Upper lobe of left lung (tissue), 6 donors: ENCODE measurements around the gene CDC14A. TPM values are rescaled to one million over a fixed set of nuclear protein-coding genes. Genes with fewer than 3 reads are reported as not detected.
A peak's percentile ranks its signal among the peaks of the same experiment; 100 is the strongest.
"Not testable (repeated sequence)": the region's sequence is repeated elsewhere in the genome, so short reads cannot be mapped to it uniquely, and the experiment has no call there.

Experiments
- ATAC-seq, 2 donors: fragments of 200-7000 bp; cut with Tn5 transposase; one replicate each; pipeline ENCODE4 v1.9.1; 2022; ENCODE audit warnings: mild to moderate bottlenecking in 2 of 2, moderate library complexity in 2 of 2; ENCODE audit not compliant: low FRiP score in 2 of 2
- DNase-seq, 2 donors: peaks; one replicate each; pipeline ENCODE4 v3.0.0-alpha.2; 2019 to 2020
- H3K27ac ChIP-seq, 4 donors: fragments of 200-600 bp; sonication (generic); one replicate each; pipeline ENCODE4 v1.5.1; 2016 to 2019
- H3K27me3 ChIP-seq, 4 donors: fragments of 200-600 bp; sonication (generic); one replicate each; pipeline ENCODE4 v1.5.1; 2017 to 2019
- H3K36me3 ChIP-seq, 4 donors: fragments of 200-600 bp; sonication (generic); one replicate each; pipeline ENCODE4 v1.5.1; 2016 to 2019
- H3K4me1 ChIP-seq, 4 donors: fragments of 200-600 bp; sonication (generic); one replicate each; pipeline ENCODE4 v1.5.1; 2018 to 2019
- H3K4me3 ChIP-seq, 4 donors: fragments of 200-600 bp; sonication (generic); one replicate each; pipeline ENCODE4 v1.5.1; 2017 to 2019; ENCODE audit warnings: mild to moderate bottlenecking in 2 of 4, moderate library complexity in 1 of 4
- H3K9me3 ChIP-seq, 4 donors: fragments of 200-600 bp; sonication (generic); one replicate each; pipeline ENCODE4 v1.5.1; 2018 to 2019
- EP300 ChIP-seq, 4 donors: sonication (generic); formaldehyde crosslinking; IDR thresholded peaks; one replicate each; pipeline ENCODE4 v1.5.1; 2017; ENCODE audit warnings: antibody characterized with exemption in 4 of 4, control low read depth in 2 of 4
- POLR2A ChIP-seq, 4 donors: fragments of 450-650 bp; IDR thresholded peaks; one replicate each; pipeline ENCODE4 v1.5.1; 2016 to 2017; ENCODE audit warnings: antibody characterized with exemption in 4 of 4, mild to moderate bottlenecking in 2 of 4
- POLR2AphosphoS5 ChIP-seq, 2 donors: sonication (generic); formaldehyde crosslinking; IDR thresholded peaks; one replicate each; pipeline ENCODE4 v1.5.1; 2017; ENCODE audit warnings: antibody characterized with exemption in 2 of 2
- WGBS, 2 donors: methylation state at CpG; one replicate each; pipeline ENCODE4 v1.1.5; 2017 to 2018; 5-methylcytosine and 5-hydroxymethylcytosine counted together
- total RNA-seq, 6 donors: library from RNA; depleted of rRNA in 4 of 6; stranded (reverse); fragments of >200 nt in 4 of 6; gene quantifications; one replicate each; pipeline versions ENCODE4 v1.1.0 to v1.2.1, GENCODE V29; 2016 to 2021
- TF ChIP-seq, protein P1 (sequence below), 6 experiments: fragments of 450-650 bp in 4 of 6; fragments of 200-600 bp in 2 of 6; sonication (generic) in 2 of 6; IDR thresholded peaks; one replicate each; pipeline ENCODE4 v1.5.1; 2016 to 2019; ENCODE audit warnings: antibody characterized with exemption in 6 of 6
- donor health status: DM: no; HTN: no; CAD: no; lungs with moderate emphysema.
- donor health status: DM: no; HTN: yes; CAD: no; lungs with severe emphysema.

The CDC14A gene
- total RNA-seq, 6 donors from 2014 or later, result 9.6 to 56.6 (median 22.1) TPM

- no peak overlapping the region for H3K4me3 ChIP-seq
- H3K27me3 ChIP-seq, result no peaks in the 10 kb centered on the region
- H3K4me1 ChIP-seq, result no peaks in the 10 kb centered on the region
- no peaks in the 10 kb centered on the region for H3K9me3 ChIP-seq
- H3K27ac ChIP-seq, result no peak overlapping the region
- DNase-seq, result no peak
- 87 to 91% methylated on average over 7 of the region's 7 CpGs for WGBS, 2 donors
- no peaks in the 10 kb centered on the region for H3K36me3 ChIP-seq
- TF ChIP-seq EP300 (IDR thresholded peaks at IDR 0.05), result no peak
- no peak for TF ChIP-seq POLR2A (IDR thresholded peaks at IDR 0.05)
- TF ChIP-seq POLR2AphosphoS5 (IDR thresholded peaks at IDR 0.05), result no peak
- TF ChIP-seq, protein P1, sequence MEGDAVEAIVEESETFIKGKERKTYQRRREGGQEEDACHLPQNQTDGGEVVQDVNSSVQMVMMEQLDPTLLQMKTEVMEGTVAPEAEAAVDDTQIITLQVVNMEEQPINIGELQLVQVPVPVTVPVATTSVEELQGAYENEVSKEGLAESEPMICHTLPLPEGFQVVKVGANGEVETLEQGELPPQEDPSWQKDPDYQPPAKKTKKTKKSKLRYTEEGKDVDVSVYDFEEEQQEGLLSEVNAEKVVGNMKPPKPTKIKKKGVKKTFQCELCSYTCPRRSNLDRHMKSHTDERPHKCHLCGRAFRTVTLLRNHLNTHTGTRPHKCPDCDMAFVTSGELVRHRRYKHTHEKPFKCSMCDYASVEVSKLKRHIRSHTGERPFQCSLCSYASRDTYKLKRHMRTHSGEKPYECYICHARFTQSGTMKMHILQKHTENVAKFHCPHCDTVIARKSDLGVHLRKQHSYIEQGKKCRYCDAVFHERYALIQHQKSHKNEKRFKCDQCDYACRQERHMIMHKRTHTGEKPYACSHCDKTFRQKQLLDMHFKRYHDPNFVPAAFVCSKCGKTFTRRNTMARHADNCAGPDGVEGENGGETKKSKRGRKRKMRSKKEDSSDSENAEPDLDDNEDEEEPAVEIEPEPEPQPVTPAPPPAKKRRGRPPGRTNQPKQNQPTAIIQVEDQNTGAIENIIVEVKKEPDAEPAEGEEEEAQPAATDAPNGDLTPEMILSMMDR (IDR thresholded peaks at IDR 0.05), result no peak
- ATAC-seq, result no peak
Measured at GRCh38 chr1:100325415-100326324, 26.6 kb upstream of the CDC14A start.

GRCh38 chr1:100326325-100326670, 26.0 kb upstream of the CDC14A start:
- H3K27me3 ChIP-seq, H3K4me1 ChIP-seq, ATAC-seq, H3K36me3 ChIP-seq, H3K4me3 ChIP-seq, H3K9me3 ChIP-seq, DNase-seq, H3K27ac ChIP-seq: not testable (repeated sequence)
- 86 to 88% methylated on average over 1 of the region's 1 CpG for WGBS, 2 donors

DNA sequence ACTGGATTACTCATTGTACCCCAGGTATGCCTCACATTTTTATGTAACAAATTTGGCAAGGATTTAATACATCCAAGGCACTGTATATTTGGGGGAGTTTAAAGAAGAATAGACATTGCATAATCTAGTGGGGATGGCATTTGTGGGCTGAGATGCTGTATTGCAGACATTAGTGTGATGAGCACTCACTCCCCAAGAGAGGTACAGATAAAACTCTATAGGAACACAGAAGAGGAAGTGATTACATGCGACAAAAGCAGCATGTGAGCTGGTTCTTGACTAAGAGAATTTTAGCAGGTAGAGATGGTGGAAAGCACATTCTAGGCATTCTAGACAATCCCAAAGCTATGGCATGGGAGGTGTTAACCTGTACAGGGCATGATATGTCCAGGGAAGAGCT, 24.2 kb upstream of the CDC14A start:
- TF ChIP-seq, protein P1 (IDR thresholded peaks at IDR 0.05), result no peak
- no peak for TF ChIP-seq POLR2AphosphoS5 (IDR thresholded peaks at IDR 0.05)
- no peak for TF ChIP-seq EP300 (IDR thresholded peaks at IDR 0.05)
- no peak for TF ChIP-seq POLR2A (IDR thresholded peaks at IDR 0.05)
- ATAC-seq (no peak), DNase-seq (no peak)
- Histone ChIP-seq H3K36me3 (no peaks in the 10 kb centered on the region), H3K9me3 (no peaks in the 10 kb centered on the region), H3K27me3 (no peaks in the 10 kb centered on the region), H3K4me1 (no peaks in the 10 kb centered on the region), H3K27ac (no peak overlapping the region), H3K4me3 (no peak overlapping the region)
- WGBS, 2 donors, result 70 to 80% methylated on average over 1 of the region's 1 CpG

DNA sequence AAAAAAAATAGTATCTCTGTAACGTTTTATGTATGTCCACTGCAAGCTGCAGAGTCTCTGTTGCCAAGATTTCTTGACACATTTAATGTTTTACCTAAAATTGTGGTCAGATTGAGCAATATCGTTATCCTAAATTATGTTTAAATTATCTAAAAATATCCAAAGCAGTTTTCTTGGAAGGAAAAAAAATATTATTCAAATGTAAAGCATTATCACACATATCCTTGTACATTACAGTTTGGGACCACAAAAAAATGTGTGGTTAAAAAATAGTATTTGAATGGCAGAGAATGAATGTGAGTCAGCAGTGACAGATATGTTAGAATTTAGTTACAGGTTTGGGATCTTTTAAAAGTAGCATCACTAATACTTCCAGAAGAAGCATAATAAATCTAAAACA, 21.2 kb upstream of the CDC14A start:
- not testable (repeated sequence) for ATAC-seq, DNase-seq, H3K27me3 ChIP-seq, H3K9me3 ChIP-seq, H3K36me3 ChIP-seq, H3K4me1 ChIP-seq, H3K4me3 ChIP-seq, H3K27ac ChIP-seq
- WGBS, 2 donors, result 42 to 46% methylated on average over 2 of the region's 2 CpGs

DNA sequence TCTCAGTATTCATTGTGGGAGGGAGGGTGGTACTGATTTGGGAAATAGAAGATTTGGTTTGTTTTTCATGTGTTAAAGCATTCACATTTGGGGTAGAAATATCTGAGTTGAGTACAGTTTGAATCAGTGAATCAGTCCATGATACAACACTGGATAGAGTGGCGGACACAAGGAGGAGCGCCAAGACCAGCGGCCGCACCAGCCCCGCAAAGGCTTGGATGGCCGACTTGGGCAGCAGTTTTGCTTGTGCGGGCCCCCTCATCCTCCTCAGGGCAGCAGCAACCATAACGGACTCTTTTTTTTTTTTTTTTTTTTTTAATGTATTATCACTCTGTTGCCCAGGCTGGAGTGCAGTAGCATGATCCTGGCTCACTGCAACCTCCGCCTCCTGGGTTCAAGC, 20.0 kb upstream of the CDC14A start:
- no peak overlapping the region for H3K4me3 ChIP-seq

More for the DNA sequence above, 20.0 kb upstream of the CDC14A start:
- no peaks in the 10 kb centered on the region for H3K4me1 ChIP-seq
- no peak overlapping the region for H3K27ac ChIP-seq
- H3K27me3 ChIP-seq, result no peaks in the 10 kb centered on the region
- no peaks in the 10 kb centered on the region for H3K9me3 ChIP-seq
- ATAC-seq (no peak), DNase-seq (peak in 1 of 2 donors; percentile 60)
- TF ChIP-seq, protein P1 (IDR thresholded peaks at IDR 0.05), result no peak
- TF ChIP-seq EP300 (IDR thresholded peaks at IDR 0.05) (no peak), POLR2AphosphoS5 (IDR thresholded peaks at IDR 0.05) (no peak), POLR2A (IDR thresholded peaks at IDR 0.05) (no peak)
- H3K36me3 ChIP-seq, result no peaks in the 10 kb centered on the region
- 91 to 93% methylated on average over 9 of the region's 9 CpGs for WGBS, 2 donors
